HG03159 (cell line): ENCODE results near the gene NUCB2.
A peak's percentile ranks its signal among the peaks of the same experiment; 100 is the strongest.
"Not testable (repeated sequence)": the region's sequence is repeated elsewhere in the genome, so short reads cannot be mapped to it uniquely, and the experiment has no call there.

Source experiments
- ATAC-seq: cut with Tn5 transposase; IDR thresholded peaks from one replicate; pipeline ENCODE4 v1.9.1; 2021; ENCODE audit warnings: mild to moderate bottlenecking, moderate library complexity; ENCODE audit not compliant: unreplicated experiment

The NUCB2 gene

DNA sequence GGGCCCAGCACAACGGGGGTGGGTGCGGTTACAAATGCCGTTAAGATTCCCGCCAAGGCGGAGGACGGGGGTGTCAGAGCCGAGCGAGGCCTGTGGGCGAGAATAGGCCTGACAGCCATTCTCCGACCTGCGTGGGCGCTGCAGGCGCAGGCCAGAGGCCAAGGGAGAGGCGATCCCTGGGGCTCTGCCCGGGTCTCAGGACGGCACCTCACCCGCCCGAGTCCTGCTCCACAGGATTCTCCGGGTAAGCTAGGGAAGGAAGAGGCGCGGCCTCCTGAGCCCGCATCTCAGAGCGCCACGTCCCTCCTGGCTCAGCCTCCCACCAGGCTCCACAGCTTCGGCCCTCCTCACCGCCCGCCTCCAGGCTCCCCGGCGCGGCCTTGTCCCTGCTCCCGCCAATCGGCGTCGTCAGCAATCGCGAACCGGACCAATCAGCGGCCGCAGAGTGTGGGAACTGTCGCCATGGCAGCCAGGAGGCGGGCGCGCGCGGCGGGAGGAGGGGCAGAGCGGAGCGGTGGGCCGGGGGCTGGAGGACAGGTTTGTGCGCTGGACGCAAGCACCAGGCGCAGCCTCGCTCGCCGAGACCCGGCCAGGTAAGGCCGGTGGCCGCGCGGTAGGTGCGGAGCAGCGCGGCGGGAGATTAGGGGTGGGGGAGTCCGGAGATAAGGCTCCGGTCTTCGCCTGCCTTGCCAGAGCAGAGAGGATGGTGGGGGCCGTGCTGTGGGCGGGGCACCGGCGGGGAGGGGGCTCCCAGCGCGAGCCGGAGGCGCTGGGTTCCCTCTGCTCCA, at the start of gene NUCB2:
Gene NUCB2 (plus strand): TSS at position 504 of the 788 bp plus-strand sequence. CDS start 18,585 bp downstream, outside the sequence.
- ATAC-seq = peak; percentile 97

DNA sequence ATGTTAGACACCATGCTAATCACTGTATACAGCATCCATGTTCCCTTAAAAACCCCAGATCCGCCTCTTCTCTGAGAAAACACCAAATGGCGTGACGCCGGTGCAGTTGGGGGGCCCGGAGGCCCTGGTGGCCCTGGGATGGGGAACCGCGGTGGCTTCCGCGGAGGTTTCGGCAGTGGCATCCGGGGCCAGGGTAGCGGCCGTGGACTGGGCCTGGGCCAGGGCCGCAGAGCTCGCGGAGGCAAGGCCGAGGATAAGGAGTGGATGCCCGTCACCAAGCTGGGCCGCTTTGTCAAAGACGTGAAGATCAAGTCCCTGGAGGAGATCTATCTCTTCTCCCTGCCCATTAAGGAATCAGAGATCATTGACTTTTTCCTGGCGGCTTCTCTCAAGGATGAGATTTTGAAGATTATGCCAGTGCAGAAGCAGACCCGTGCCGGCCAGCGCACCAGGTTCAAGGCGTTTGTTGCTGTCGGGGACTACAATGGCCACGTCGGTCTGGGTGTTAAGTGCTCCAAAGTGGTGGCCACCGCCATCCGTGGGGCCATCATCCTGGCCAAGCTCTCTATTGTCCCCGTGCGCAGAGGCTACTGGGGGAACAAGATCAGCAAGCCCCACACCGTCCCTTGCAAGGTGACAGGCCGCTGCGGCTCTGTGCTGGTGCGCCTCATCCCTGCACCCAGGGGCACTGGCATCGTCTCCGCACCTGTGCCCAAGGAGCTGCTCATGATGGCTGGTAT, 48.2 kb upstream of the NUCB2 start:
- ATAC-seq = not testable (repeated sequence)

DNA sequence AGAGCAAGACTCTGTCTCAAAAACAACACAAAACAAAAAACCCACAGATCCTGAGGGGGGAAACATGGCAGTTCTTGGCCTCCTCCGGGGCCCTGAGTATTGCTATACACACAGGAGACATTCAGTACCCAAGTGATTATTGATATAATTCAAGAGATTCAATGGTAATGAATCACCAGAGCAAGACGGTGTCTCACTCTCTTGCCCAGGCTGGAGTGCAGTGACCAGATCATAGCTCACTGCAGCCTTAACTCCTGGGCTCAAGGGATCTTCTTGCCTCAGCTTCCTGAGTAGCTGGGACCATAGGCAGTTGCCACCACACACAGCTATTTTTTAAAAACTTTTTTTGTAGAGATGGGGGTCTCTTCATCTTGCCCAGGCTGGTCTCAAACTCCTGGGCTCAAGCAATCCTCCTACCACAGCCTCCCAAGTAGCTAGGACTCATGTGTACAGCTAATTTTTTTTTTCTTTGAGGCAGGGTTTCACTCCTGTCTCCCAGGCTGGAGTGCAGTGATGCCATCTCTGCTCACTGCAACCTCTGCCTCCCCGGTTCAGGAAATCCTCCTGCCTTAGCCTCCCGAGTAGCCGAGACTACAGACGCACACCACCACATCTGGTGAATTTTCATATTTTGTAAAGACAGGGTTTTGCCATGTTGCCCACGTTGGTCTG, 46.9 kb upstream of the NUCB2 start:
- ATAC-seq = no peak

DNA sequence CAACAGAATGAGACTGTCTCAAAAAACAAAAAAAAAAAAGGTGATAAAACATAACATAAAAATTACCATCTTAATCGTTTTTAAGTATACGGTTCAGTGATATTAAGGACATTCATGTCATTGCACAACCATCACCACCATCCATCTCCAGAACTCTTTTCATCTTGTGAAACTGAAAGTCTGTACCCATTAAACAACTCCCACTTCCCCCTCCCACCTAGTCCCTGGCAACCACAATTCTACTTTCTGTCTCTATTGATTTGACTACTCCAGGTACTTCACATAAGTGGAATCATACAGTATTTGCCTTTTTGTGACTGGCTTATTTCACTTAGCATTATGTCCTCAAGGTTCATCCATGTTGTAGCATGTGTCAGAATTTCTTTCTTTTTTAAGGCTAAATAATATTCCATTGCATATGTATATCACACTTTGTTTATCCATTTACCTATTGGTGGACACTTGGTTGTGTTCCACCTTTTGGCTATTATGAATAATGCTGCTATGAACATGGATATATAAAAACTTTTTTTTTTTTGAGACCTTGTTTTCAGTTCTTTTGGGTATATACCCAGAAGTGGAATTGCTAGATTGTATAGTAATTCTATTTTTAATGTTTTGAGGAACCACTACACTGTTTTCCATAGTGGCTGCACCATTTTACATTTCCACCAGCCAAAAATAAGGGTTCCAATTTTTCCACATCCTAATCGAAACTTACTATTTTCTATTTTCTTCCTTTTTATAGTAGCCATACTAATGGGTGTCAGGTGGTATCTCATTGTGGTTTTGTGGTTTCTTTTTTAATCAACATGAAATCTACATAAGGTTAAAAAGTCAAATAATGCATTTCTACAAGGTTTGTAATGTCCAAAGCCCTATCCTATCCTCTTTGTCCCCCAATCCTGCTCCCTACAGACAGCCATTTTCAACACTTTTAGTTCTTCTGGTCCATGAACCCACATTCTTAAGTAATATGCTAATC, 45.4 kb upstream of the NUCB2 start:
- peak; percentile 94 for ATAC-seq

DNA sequence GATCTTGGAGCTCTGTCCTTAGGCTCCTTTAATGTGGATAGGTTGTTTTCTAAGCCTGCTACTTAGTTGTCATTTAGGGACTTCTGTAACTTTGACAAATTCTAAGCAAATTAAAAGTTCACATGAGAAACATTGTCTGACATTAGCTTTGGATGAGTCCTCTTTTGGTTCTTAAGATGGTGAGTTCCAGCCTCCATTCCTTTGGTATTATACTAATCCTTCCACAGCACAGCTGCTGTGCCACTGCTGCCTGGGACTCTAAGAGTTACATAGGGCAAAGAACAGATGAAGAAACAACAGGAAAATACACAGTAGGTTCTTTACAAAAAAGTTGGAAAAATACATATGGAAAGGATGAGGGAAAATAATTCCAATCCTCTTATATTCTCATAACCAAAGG, 43.4 kb upstream of the NUCB2 start:
- no peak for ATAC-seq

DNA sequence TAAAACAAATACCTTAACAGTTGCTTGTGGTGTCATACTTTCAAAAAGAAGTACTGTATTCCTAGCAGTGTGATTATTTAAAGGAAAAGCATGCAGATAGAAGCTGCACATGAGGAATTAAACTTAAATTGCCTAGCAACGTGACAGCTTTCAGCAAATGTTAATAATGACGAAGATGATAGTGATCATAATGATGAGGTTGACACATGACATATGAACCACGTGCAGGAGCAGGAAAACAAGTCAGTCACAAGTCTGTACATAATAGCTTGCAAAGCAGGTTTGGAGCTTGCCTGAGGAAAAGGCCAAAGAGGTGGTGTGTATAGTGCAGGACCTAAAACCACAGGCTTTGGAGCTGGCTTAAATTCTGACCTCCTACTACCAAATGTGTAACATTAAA, 38.2 kb upstream of the NUCB2 start:
- no peak for ATAC-seq

DNA sequence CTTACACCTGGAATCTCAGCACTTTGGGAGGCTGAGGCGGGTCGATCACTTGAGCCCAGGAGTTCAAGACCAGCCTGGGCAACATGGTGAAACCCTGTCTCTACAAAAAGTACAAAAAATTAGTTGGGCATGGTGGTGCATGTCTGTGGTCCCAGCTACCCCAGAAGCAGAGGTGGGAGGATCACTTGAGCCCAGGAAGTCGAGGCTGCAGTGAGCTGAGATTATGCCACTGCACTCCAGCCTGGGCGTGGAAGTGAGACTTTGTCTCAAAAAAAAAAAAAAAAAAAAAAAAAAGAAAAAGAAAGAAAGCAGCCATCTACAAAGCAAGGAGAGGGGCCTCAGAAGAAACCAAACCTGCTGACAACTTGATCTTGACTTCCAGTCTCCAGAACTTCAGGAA, 36.6 kb upstream of the NUCB2 start:
- ATAC-seq = not testable (repeated sequence)

DNA sequence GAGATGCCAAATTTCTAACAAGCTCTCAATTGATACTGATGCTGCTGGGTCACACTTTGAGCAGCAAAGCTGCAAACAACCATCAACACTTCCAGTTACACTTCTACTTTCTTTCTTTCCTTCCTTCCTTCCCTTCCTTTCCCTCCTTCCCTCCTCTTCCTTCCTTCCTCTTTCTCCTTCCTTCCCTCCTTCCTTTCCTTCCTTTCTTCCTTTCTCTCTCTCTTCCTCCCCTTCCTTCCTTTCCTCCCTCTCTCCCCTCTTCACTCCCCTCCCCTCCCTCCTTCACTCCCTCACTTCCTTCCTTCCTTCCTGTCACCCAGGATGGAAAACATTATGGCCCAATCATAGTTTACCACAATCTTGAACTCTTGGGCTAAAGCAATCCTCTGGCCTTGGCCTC, 35.8 kb upstream of the NUCB2 start:
- ATAC-seq = no peak

DNA sequence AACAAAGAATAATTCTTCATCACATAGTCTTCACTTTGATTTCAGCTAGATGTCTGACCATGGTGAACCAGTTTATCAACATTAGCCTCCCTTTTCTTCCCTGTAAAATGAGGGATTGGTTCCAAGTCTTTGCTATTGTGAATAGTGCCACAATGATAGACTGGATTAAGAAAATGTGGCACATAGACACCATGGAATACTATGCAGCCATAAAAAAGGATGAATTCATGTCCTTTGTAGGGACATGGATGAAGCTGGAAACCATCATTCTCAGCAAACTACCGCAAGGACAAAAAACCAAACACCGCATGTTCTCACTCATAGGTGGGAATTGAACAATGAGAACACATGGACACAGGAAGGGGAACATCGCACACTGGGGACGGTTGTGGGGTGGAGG, 33.6 kb upstream of the NUCB2 start:
- ATAC-seq = not testable (repeated sequence)

DNA sequence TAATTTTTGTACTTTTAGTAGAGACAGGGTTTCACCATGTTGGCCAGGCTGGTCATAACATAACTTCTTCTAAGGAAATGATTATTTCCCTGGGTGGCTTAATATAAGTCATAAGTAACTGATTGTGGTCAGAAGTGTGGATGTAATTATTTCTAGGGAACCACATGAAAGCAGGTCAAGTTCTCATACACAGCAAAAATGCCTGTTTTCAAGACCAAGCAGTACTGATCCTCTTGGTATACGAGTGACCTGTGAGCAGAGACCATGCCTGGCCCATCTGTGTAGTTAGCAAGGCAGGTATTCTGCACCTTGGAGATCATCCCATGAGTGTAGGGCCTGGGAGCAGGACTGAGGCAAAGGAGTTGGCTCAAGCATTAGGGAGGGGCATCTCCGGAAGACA, 32.5 kb upstream of the NUCB2 start:
- ATAC-seq = peak; percentile 88

DNA sequence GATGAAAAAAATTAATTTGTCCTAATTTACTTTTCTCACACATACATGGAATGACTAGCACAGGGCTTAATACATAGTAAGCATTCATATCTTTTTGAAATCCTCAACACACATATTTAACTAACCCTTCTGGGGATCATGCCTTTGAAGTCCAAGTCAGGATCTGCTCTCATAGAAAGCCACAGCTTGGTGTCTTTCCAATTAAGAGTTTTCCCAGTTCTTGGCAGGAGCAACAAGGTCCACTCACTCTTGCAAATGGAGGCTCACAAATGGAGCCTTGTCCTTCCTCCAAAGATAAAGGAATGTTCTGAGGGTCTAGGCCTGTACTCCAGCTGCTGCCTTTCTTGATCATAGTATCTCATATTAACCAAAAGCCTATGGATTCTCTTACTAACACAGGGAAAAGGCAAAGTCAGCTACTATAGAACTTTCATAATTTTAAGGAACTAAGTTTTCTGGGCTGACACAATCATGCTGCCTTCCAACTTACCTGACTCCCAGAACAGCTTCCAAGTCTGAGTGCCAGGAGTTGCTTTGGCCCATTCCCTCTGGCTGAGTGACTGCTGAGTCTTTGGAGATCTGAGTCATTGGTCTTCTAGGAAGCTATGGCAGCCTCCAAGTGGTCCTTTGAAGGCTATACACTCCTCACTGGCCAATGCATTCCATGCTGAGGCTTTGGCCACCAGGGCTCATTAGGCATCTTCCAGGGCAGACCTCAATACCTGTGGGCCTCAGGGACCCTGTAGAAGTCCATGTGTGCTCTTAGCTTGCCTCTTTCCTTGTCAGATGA, 25.8 kb upstream of the NUCB2 start:
- ATAC-seq = no peak

DNA sequence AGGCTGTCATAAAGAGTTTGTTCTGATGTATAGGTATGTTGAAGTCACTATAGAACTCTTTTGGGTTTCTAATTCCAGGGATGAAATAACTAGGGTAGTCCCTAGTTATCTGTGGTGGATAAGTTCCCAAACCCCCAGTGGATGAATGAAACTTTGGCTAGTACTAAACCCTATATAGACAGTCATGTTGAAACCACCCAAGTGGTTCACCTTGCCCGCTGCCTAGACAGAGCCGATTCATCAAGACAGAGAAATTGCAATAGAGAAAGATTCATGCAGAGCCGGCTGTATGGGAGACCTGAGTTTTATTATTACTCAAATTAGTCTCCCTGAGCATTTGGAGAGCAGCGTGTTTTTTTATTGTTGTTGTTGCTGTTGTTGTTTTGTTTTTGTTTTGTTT, 23.8 kb upstream of the NUCB2 start:
- no peak for ATAC-seq

DNA sequence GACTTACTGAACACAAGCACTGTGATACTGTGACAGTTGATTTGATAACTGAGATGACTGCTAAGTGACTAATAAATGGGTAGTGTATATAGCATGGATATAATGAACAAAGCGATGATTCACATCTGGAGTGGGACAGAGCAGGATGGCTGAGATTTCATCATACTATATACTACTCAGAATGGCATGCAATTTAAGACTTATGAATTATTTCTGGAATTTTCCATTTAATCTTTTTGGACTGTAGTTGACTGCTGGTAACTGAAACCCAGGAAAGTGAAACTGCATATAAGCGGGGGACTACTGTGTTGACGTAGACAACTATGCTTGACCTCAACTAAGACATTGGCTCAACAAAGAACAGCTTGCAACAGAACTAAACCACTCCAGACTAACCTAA, 20.0 kb upstream of the NUCB2 start:
- no peak for ATAC-seq

DNA sequence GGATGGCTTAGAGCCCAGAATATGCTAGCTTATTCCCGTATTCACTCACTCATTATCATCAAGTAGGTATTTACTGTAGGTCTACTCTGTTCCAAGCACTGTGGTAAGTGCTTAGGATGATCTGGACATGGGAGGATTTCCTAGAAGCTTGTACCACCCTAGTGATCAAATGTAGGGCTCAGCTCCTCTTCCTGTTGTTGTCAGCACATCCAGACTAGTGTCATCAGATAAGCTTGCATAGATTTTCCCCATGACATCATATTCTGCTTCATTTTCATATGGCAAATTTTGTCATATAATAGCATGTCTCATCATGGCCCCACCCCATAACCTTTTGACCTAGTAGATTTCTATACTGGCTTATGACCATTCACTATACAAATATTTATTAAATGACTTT, 19.3 kb upstream of the NUCB2 start:
- no peak for ATAC-seq

DNA sequence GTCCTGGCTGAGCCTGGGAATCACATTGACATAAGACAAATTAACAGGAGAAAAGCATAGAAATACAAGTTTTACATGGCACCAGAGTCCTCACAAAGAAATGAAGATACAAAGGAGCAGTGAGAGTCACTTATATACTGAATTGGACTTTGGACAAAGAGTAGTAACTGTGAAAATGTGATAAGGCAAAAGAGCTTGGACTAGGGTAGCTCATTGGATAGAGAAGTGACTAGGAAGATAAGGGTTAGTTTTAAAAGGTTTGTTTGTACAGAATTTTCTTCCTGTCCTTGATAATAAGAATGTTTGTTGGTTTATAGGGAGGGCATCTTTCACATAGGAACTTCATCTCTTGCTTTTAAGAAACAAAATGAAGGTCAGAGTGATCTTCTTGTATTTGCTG, 17.9 kb upstream of the NUCB2 start:
- no peak for ATAC-seq

DNA sequence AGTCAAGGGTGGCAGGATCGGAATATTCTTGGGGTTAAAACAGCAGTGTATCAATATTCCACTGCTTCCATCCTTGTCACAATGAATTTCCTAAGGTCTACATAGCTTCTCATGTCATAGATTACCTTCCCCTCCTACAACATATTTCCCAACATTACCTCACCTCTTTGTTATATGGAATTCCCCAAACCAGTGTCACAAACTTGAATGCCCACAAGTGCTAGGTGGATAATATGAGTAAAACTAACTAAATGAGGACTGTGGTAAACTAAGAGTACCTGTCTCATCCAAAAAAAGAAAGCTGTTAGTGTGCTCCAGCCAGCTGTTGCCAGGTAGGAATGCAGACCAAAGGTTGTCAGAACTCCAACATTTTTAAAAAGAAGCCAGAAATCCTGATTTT, 17.0 kb upstream of the NUCB2 start:
- ATAC-seq = no peak

DNA sequence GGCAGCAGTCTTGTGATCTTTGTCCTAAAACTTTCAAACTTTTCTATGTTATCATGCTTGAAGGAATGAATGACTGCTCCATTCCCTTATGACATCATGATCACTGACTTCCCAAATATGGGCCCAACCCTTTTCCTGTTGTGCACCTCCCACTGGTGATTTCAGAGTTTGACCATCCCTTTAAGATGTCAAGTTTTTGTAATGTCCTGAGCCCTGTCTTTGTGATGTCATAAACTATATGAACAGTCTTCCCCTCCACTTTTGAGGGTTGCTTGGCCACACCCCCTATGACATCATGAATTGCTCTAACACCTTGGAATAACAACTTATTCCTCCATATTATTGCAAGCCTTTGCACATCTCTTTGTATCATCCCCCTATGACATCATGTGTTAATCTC, 16.5 kb upstream of the NUCB2 start:
- no peak for ATAC-seq

DNA sequence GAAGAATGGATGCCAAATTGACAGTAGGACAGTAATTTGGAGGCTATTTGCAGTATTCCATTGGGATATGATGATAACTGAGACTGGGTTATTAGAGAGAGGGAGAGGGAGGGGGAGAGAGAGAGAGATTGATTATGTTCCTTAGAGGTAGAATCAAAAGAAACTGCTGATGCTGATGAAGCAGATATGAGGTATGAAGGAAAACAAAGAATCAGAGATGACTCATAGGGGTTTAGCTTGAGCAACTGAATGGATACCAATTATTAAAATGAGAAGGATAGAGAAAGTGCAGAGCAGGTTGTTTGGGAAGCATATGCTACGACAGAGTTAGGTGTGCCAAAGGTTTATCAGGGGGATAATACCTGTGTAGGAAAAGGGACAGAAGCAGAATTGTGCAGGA, 12.8 kb upstream of the NUCB2 start:
- ATAC-seq = no peak

DNA sequence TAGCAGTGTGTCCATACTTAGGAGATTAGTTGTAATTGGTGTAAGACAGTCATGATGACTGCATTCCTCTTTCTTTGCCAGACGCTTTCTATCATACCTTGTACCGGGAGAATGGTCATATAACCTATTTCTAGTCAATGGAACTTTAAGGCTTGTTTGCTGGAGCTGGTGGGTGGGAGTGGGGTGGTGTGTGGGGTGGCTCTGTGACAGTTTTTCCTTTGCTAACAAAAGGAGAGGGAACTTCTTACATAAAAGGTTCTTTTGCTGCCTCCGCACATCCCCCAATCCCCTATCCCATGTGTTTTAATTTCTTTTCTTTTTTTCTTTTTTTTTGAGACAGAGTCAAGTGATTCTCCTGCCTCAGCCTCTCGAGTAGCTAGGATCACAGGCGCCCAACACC, 9.8 kb upstream of the NUCB2 start:
- no peak for ATAC-seq

DNA sequence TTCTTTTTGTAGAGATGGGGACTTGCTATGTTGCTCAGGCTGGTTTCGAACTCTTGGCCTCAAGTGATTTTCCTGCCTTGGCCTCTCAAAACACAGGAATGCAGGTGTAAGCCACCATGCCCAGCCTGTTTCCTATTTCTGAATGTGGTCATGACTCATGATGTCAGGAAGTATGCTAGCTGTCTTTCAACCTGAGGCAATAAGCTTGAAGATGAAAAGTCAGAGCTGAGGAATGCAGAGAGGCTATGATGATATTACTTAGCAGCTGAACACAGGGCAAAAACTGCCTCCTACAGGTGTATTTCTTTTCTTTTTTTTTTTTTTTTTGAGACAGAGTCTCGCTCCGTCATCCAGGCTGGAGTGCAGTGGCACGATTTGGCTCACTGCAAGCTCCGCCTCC, 9.0 kb upstream of the NUCB2 start:
- no peak for ATAC-seq
